ENCODE measurements around the gene TMC3. TPM values are rescaled to one million over a fixed set of nuclear protein-coding genes. Genes with fewer than 3 reads are reported as not detected.

TMC3 gene
- total RNA-seq, 1 donor from 2014 or later: not detected

DNA sequence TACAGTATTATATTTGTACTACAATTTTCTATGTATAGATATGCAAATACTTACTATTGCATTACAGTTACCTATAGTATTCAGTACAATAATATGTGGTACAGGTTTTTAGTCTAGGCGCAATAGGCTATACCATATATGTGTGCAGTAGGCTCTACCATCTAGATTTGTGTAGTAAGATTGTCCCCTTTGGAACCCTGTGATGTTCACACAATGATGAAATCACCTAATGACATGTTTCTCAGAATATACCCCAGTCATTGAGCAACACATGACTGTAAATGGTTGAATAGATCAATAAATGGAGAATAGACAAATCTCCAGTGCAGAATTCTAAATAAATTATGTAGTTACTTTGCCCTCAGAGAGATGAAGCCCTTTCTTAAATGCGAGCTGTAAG, 17.6 kb upstream of the TMC3 start:
- DNase-seq: no peak
- Histone ChIP-seq H3K27me3 (ENCODE audit: low read depth) (no peaks in the 10 kb centered on the region), H3K4me1 (no peaks in the 10 kb centered on the region), H3K9me3 (replicated peaks) (peaks cover 4% of the 10 kb centered on the region), H3K4me3 (no peak overlapping the region), H3K27ac (replicated peaks) (no peak overlapping the region), H3K36me3 (no peaks in the 10 kb centered on the region)
- intact Hi-C loops (cut with micrococcal nuclease): no loop called here
- no peak for TF ChIP-seq CTCF (IDR thresholded peaks at IDR 0.05; ENCODE audit: borderline replicate concordance)

DNA sequence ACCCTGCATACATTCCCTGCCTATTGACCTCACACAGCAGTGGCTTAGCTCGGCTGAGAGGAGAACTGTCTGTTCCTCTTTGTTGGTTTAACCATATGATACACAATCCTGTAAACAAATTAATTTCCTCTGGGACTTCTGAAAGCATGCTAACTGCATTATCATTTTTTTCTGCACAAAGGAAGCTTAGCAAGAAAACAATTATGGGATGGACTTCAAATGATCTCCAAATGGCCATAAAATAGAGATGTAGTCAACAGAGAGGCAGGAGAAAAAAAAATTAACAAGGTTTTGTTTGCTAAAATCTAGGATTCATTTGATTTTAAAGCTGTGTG, 14.4 kb upstream of the TMC3 start:
- no peak overlapping the region for H3K27ac ChIP-seq (replicated peaks)
- H3K4me1 ChIP-seq: no peaks in the 10 kb centered on the region
- H3K27me3 ChIP-seq (ENCODE audit: low read depth): peaks cover 3% of the 10 kb centered on the region
- no peaks in the 10 kb centered on the region for H3K36me3 ChIP-seq
- peaks cover 7% of the 10 kb centered on the region for H3K9me3 ChIP-seq (replicated peaks)
- intact Hi-C loops (cut with micrococcal nuclease): no loop called here
- no peak for TF ChIP-seq CTCF (IDR thresholded peaks at IDR 0.05; ENCODE audit: borderline replicate concordance)
- H3K4me3 ChIP-seq: no peak overlapping the region
- no peak for DNase-seq

GRCh38 chr15:81387621-81388435, 13.8 kb upstream of the TMC3 start:
- no peak for TF ChIP-seq CTCF (IDR thresholded peaks at IDR 0.05; ENCODE audit: borderline replicate concordance)
- Histone ChIP-seq H3K4me3 (no peak overlapping the region), H3K4me1 (no peaks in the 10 kb centered on the region), H3K27ac (replicated peaks) (no peak overlapping the region), H3K9me3 (replicated peaks) (peaks cover 6% of the 10 kb centered on the region), H3K27me3 (ENCODE audit: low read depth) (peaks cover 3% of the 10 kb centered on the region), H3K36me3 (no peaks in the 10 kb centered on the region)
- DNase-seq: no peak
- intact Hi-C loops (cut with micrococcal nuclease): no loop called here

DNA sequence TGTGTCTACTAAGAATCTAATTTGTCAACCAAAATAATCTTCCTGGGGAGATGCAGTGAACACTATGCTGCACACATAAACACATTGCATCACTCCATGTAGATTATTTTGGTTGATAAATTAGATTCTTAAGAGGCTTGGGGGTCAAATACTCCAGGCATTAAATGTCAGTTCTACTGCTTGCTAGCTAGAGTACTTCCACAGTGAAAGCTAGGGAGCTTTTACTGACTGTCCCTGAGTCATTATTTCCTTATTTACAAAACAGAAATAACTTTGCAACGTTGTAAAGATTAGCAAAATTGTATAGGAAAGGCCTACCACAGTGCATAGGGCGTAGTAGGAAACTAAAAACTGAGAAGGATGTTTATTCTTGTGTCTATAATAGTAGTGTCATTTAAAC, 12.9 kb upstream of the TMC3 start:
- intact Hi-C loops (cut with micrococcal nuclease): no loop called here

GRCh38 chr15:81385721-81386076, 11.7 kb upstream of the TMC3 start:
- no peaks in the 10 kb centered on the region for H3K36me3 ChIP-seq
- peaks cover 3% of the 10 kb centered on the region for H3K9me3 ChIP-seq (replicated peaks)
- H3K4me1 ChIP-seq: no peaks in the 10 kb centered on the region
- no peak for DNase-seq
- H3K27ac ChIP-seq (replicated peaks): no peak overlapping the region
- no peak overlapping the region for H3K4me3 ChIP-seq
- TF ChIP-seq CTCF (IDR thresholded peaks at IDR 0.05; ENCODE audit: borderline replicate concordance): no peak
- intact Hi-C loops (cut with micrococcal nuclease): no loop called here
- H3K27me3 ChIP-seq (ENCODE audit: low read depth): peaks cover 3% of the 10 kb centered on the region

More for the DNA sequence above, 12.9 kb upstream of the TMC3 start:
- no peak for DNase-seq
- Histone ChIP-seq H3K4me3 (no peak overlapping the region), H3K4me1 (no peaks in the 10 kb centered on the region), H3K9me3 (replicated peaks) (peaks cover 3% of the 10 kb centered on the region), H3K36me3 (no peaks in the 10 kb centered on the region), H3K27me3 (ENCODE audit: low read depth) (peaks cover 3% of the 10 kb centered on the region), H3K27ac (replicated peaks) (no peak overlapping the region)
- no peak for TF ChIP-seq CTCF (IDR thresholded peaks at IDR 0.05; ENCODE audit: borderline replicate concordance)
